HEK293T (cell line): Measurements from ENCODE around the gene ERC2.

Experiments used
- ARNT ChIP-seq: fragments of 450-650 bp; IDR thresholded peaks from 2 replicates; pipeline ENCODE4 v1.6.1; 2017; ENCODE audit warnings: mild to moderate bottlenecking
- BHLHE40 ChIP-seq: fragments of 450-650 bp; IDR thresholded peaks from 2 replicates; pipeline ENCODE4 v1.6.1; 2016; ENCODE audit warnings: mild to moderate bottlenecking, moderate library complexity, borderline replicate concordance
- ELF4 ChIP-seq: fragments of 450-650 bp; IDR thresholded peaks from 2 replicates; pipeline ENCODE4 v1.6.1; 2017; ENCODE audit warnings: antibody characterized with exemption
- FOXA1 ChIP-seq: fragments of 450-650 bp; IDR thresholded peaks from 2 replicates; pipeline ENCODE4 v1.6.1; 2016; ENCODE audit warnings: mild to moderate bottlenecking
- FOXM1 ChIP-seq: fragments of 450-650 bp; IDR thresholded peaks from 2 replicates; pipeline ENCODE4 v1.6.1; 2017; ENCODE audit warnings: mild to moderate bottlenecking, borderline replicate concordance
- HDGF ChIP-seq: fragments of 450-650 bp; IDR thresholded peaks from 2 replicates; pipeline ENCODE4 v1.6.1; 2017; ENCODE audit warnings: antibody characterized with exemption, borderline replicate concordance
- SP1 ChIP-seq: fragments of 450-650 bp; IDR thresholded peaks from 2 replicates; pipeline ENCODE4 v1.6.1; 2017
- SUZ12 ChIP-seq: fragments of 450-650 bp; IDR thresholded peaks from 2 replicates; pipeline ENCODE4 v1.6.1; 2016; ENCODE audit warnings: mild to moderate bottlenecking
- TARDBP ChIP-seq: fragments of 450-650 bp; IDR thresholded peaks from 2 replicates; pipeline ENCODE4 v1.6.1; 2016
- ZNF384 ChIP-seq: fragments of 450-650 bp; IDR thresholded peaks from 2 replicates; pipeline ENCODE4 v1.6.1; 2016

GRCh38 chr3:55751730-55752129, 716.5 kb downstream of the ERC2 start:
- TF ChIP-seq FOXM1 (no peak), BHLHE40 (no peak), ELF4 (no peak), FOXA1 (no peak), SUZ12 (no peak), ARNT (no peak), ZNF384 (no peak), SP1 (no peak), HDGF (no peak), TARDBP (no peak)
